Parathyroid adenoma (tissue), 2 donors: ENCODE data around the gene SPATA17.

Experiments used
- H2AFZ ChIP-seq: fragments of 300-600 bp; sonication (generic); one replicate; pipeline ENCODE4 v1.7.0; 2017; ENCODE audit warnings: antibody characterized with exemption, mild to moderate bottlenecking
- H3K27ac ChIP-seq: fragments of 300-600 bp; sonication (generic); one replicate; pipeline ENCODE4 v1.7.0; 2017
- H3K27me3 ChIP-seq: fragments of 300-600 bp; sonication (generic); one replicate; pipeline ENCODE4 v1.7.0; 2017; ENCODE audit warnings: low read length; ENCODE audit not compliant: control insufficient read depth, insufficient read depth
- H3K36me3 ChIP-seq: fragments of 300-600 bp; sonication (generic); one replicate; pipeline ENCODE4 v1.7.0; 2017; ENCODE audit warnings: low read length; ENCODE audit not compliant: control insufficient read depth, insufficient read depth
- H3K4me1 ChIP-seq: fragments of 300-600 bp; sonication (generic); one replicate; pipeline ENCODE4 v1.7.0; 2017; ENCODE audit warnings: control low read depth
- H3K4me2 ChIP-seq: fragments of 300-600 bp; sonication (generic); one replicate; pipeline ENCODE4 v1.7.0; 2017; ENCODE audit warnings: low read length
- H3K4me3 ChIP-seq: fragments of 300-600 bp; sonication (generic); one replicate; pipeline ENCODE4 v1.7.0; 2017; ENCODE audit warnings: low read depth, low read length
- H3K79me2 ChIP-seq: fragments of 300-600 bp; sonication (generic); one replicate; pipeline ENCODE4 v1.7.0; 2017; ENCODE audit warnings: control low read depth
- H3K9ac ChIP-seq: fragments of 300-600 bp; sonication (generic); one replicate; pipeline ENCODE4 v1.7.0; 2017; ENCODE audit warnings: mild to moderate bottlenecking
- H3K9me3 ChIP-seq: fragments of 300-600 bp; sonication (generic); one replicate; pipeline ENCODE4 v1.7.0; 2017; ENCODE audit warnings: low read length; ENCODE audit not compliant: control insufficient read depth
- CTCF ChIP-seq: fragments of 300-600 bp; sonication (generic); IDR thresholded peaks from one replicate; pipeline ENCODE4 v1.7.0; 2017; ENCODE audit warnings: antibody characterized with exemption, mild to moderate bottlenecking
- donor health status: primary hyperparathyroidism.

SPATA17 gene

GRCh38 chr1:217647791-217648190 lies 16.6 kb downstream of the SPATA17 start:
- Histone ChIP-seq H3K36me3 (no peaks in the 10 kb centered on the region), H3K9ac (no peak overlapping the region), H3K4me3 (no peak overlapping the region), H3K4me1 (no peaks in the 10 kb centered on the region), H3K4me2 (no peak overlapping the region), H3K9me3 (no peaks in the 10 kb centered on the region), H2AFZ (no peak overlapping the region), H3K27ac (no peak overlapping the region), H3K27me3 (no peaks in the 10 kb centered on the region), H3K79me2 (no peaks in the 10 kb centered on the region)
- TF ChIP-seq CTCF: no peak

GRCh38 chr1:217650674-217651073 lies 19.5 kb downstream of the SPATA17 start:
- H2AFZ ChIP-seq: no peak overlapping the region
- no peaks in the 10 kb centered on the region for H3K79me2 ChIP-seq
- no peaks in the 10 kb centered on the region for H3K36me3 ChIP-seq
- H3K27me3 ChIP-seq: no peaks in the 10 kb centered on the region
- H3K9ac ChIP-seq: no peak overlapping the region
- no peak overlapping the region for H3K4me2 ChIP-seq
- no peaks in the 10 kb centered on the region for H3K4me1 ChIP-seq
- H3K4me3 ChIP-seq: no peak overlapping the region
- no peak for TF ChIP-seq CTCF
- no peaks in the 10 kb centered on the region for H3K9me3 ChIP-seq
- H3K27ac ChIP-seq: no peak overlapping the region

GRCh38 chr1:217660353-217661062 lies 29.4 kb downstream of the SPATA17 start:
- H3K27ac ChIP-seq: no peak overlapping the region
- peak; percentile 28 for TF ChIP-seq CTCF
- H3K4me3 ChIP-seq: no peak overlapping the region
- H3K27me3 ChIP-seq: no peaks in the 10 kb centered on the region
- H3K36me3 ChIP-seq: no peaks in the 10 kb centered on the region
- no peaks in the 10 kb centered on the region for H3K9me3 ChIP-seq
- H2AFZ ChIP-seq: peak overlapping the region; percentile 13
- H3K4me1 ChIP-seq: no peaks in the 10 kb centered on the region
- no peak overlapping the region for H3K9ac ChIP-seq
- H3K4me2 ChIP-seq: no peak overlapping the region
- no peaks in the 10 kb centered on the region for H3K79me2 ChIP-seq

- no peaks in the 10 kb centered on the region for H3K9me3 ChIP-seq
- H3K9ac ChIP-seq: no peak overlapping the region
- no peak for TF ChIP-seq CTCF
- H3K36me3 ChIP-seq: no peaks in the 10 kb centered on the region
- no peak overlapping the region for H3K27ac ChIP-seq
- H3K4me1 ChIP-seq: no peaks in the 10 kb centered on the region
- no peak overlapping the region for H3K4me2 ChIP-seq
- peak overlapping the region; percentile 13 for H2AFZ ChIP-seq
- H3K27me3 ChIP-seq: no peaks in the 10 kb centered on the region
- H3K79me2 ChIP-seq: no peaks in the 10 kb centered on the region
- no peak overlapping the region for H3K4me3 ChIP-seq
Measured at GRCh38 chr1:217661407-217661806, 30.3 kb downstream of the SPATA17 start.

GRCh38 chr1:217668351-217668940 lies 37.3 kb downstream of the SPATA17 start:
- Histone ChIP-seq H2AFZ (no peak overlapping the region), H3K9ac (no peak overlapping the region), H3K36me3 (no peaks in the 10 kb centered on the region), H3K27me3 (no peaks in the 10 kb centered on the region), H3K4me2 (no peak overlapping the region), H3K27ac (no peak overlapping the region), H3K4me1 (no peaks in the 10 kb centered on the region), H3K9me3 (no peaks in the 10 kb centered on the region), H3K4me3 (no peak overlapping the region), H3K79me2 (no peaks in the 10 kb centered on the region)
- TF ChIP-seq CTCF: no peak
